Measurements from ENCODE around the gene SORL1-AS1.

Gene SORL1-AS1

GRCh38 chr11:121463689-121464335, 11.0 kb upstream of the SORL1-AS1 start:
- no peak for DNase-seq (ENCODE audit: low read depth in 1 of 2, low spot score in 1 of 2)
- no peaks in the 10 kb centered on the region for H3K27me3 ChIP-seq (ENCODE audit: insufficient read depth, poor library complexity, severe bottlenecking)
- TF ChIP-seq SPI1 (IDR thresholded peaks at IDR 0.05; ENCODE audit: borderline replicate concordance, low read depth) (no peak), REST (IDR thresholded peaks at IDR 0.05; ENCODE audit: insufficient replicate concordance, low read depth) (no peak)
- H3K27ac ChIP-seq (replicated peaks) = no peak overlapping the region
- no peak overlapping the region for H3K4me3 ChIP-seq (replicated peaks; ENCODE audit: insufficient read depth, low read length)

GRCh38 chr11:121461843-121462242, 9.1 kb upstream of the SORL1-AS1 start:
- TF ChIP-seq POLR2AphosphoS5 (IDR thresholded peaks at IDR 0.05; ENCODE audit: low read depth) (no peak), CTCF (IDR thresholded peaks at IDR 0.05; ENCODE audit: insufficient read depth, low read length) (no peak), REST (IDR thresholded peaks at IDR 0.05; ENCODE audit: insufficient replicate concordance, low read depth) (no peak), SPI1 (IDR thresholded peaks at IDR 0.05; ENCODE audit: borderline replicate concordance, low read depth) (no peak)
- no peaks in the 10 kb centered on the region for H3K27me3 ChIP-seq (ENCODE audit: insufficient read depth, poor library complexity, severe bottlenecking)
- no peak overlapping the region for H3K27ac ChIP-seq (replicated peaks)
- DNase-seq (ENCODE audit: low read depth in 1 of 2, low spot score in 1 of 2) = no peak
- no peak overlapping the region for H3K4me3 ChIP-seq (replicated peaks; ENCODE audit: insufficient read depth, low read length)

- no peak for DNase-seq (ENCODE audit: low read depth in 1 of 2, low spot score in 1 of 2)
- H3K4me3 ChIP-seq (replicated peaks; ENCODE audit: insufficient read depth, low read length) = no peak overlapping the region
- H3K27me3 ChIP-seq (ENCODE audit: insufficient read depth, poor library complexity, severe bottlenecking) = no peaks in the 10 kb centered on the region
- no peak overlapping the region for H3K27ac ChIP-seq (replicated peaks)
- TF ChIP-seq POLR2AphosphoS5 (IDR thresholded peaks at IDR 0.05; ENCODE audit: low read depth) = no peak
- TF ChIP-seq REST (IDR thresholded peaks at IDR 0.05; ENCODE audit: insufficient replicate concordance, low read depth) = no peak
- no peak for TF ChIP-seq GABPA (IDR thresholded peaks at IDR 0.05; ENCODE audit: low read depth)
- no peak for TF ChIP-seq CTCF (IDR thresholded peaks at IDR 0.05; ENCODE audit: insufficient read depth, low read length)
- no peak for TF ChIP-seq SPI1 (IDR thresholded peaks at IDR 0.05; ENCODE audit: borderline replicate concordance, low read depth)
Measured at GRCh38 chr11:121460941-121461514, 8.3 kb upstream of the SORL1-AS1 start.
